Spinal cord (tissue), 10 donors: ENCODE measurements around the gene ZRANB3. TPM values are rescaled to one million over a fixed set of nuclear protein-coding genes. Genes with fewer than 3 reads are reported as not detected.

Source experiments
- DNase-seq, 6 donors: peaks; one replicate each; pipeline versions ENCODE4 v3.0.0 to v3.0.0-alpha.2; 2013 to 2015; ENCODE audit warnings: low spot score in 6 of 6, low read depth in 4 of 6
- H3K27ac ChIP-seq: one replicate; pipeline ENCODE4 v1.5.1; 2013; ENCODE audit warnings: low read depth, low read length, control low read depth
- H3K27me3 ChIP-seq: one replicate; pipeline ENCODE4 v1.6.1; 2013; ENCODE audit warnings: low read length; ENCODE audit not compliant: control insufficient read depth, insufficient read depth
- H3K36me3 ChIP-seq: one replicate; pipeline ENCODE4 v1.6.1; 2013; ENCODE audit warnings: low read length; ENCODE audit not compliant: control insufficient read depth, insufficient read depth
- H3K4me1 ChIP-seq: one replicate; pipeline ENCODE4 v1.6.1; 2013; ENCODE audit warnings: low read length; ENCODE audit not compliant: control insufficient read depth, insufficient read depth
- H3K4me3 ChIP-seq: one replicate; pipeline ENCODE4 v1.5.1; 2013; ENCODE audit warnings: low read depth, low read length, control low read depth
- H3K9me3 ChIP-seq: one replicate; pipeline ENCODE4 v1.6.1; 2013; ENCODE audit warnings: low read length; ENCODE audit not compliant: control insufficient read depth, insufficient read depth
- WGBS: methylation state at CpG from one replicate; pipeline ENCODE4 v1.1.5; 2013; ENCODE audit warnings: missing lambda C conversion rate; ENCODE audit not compliant: insufficient coverage; 5-methylcytosine and 5-hydroxymethylcytosine counted together
- polyA plus RNA-seq, 2 donors: library from polyadenylated mRNA; unstranded; fragments of 120-200 nt; gene quantifications; one replicate each; pipeline ENCODE4 v1.2.1, GENCODE V29; 2013; ENCODE audit not compliant: insufficient read length in 2 of 2
- total RNA-seq, 2 donors: library from RNA; depleted of rRNA in 1 of 2; stranded (reverse); fragments of 120-200 nt in 1 of 2; fragments of >200 nt in 1 of 2; gene quantifications; one replicate each; pipeline versions ENCODE4 v1.2.3 to v1.2.4, GENCODE V29; 2013 to 2014
- donor health status: healthy.

The ZRANB3 gene
- total and polyA plus RNA-seq, 4 donors: 3.9 to 13.9 (median 7.6) TPM

- peaks cover 14% of the 10 kb centered on the region for H3K36me3 ChIP-seq
- DNase-seq: no peak
- WGBS: no CpG with 5 or more reads among the region's 3 CpGs
- no peak overlapping the region for H3K4me3 ChIP-seq
- no peak overlapping the region for H3K27ac ChIP-seq
- H3K9me3 ChIP-seq: no peaks in the 10 kb centered on the region
- H3K27me3 ChIP-seq: no peaks in the 10 kb centered on the region
- no peaks in the 10 kb centered on the region for H3K4me1 ChIP-seq
Measured at GRCh38 chr2:135164431-135164830, 366.6 kb downstream of the ZRANB3 start.

- DNase-seq: peak in 1 of 6 donors; percentile 71
- H3K27me3 ChIP-seq: no peaks in the 10 kb centered on the region
- no peaks in the 10 kb centered on the region for H3K4me1 ChIP-seq
- WGBS: no CpG with 5 or more reads among the region's 5 CpGs
- H3K9me3 ChIP-seq: no peaks in the 10 kb centered on the region
- H3K27ac ChIP-seq: no peak overlapping the region
- H3K4me3 ChIP-seq: no peak overlapping the region
- H3K36me3 ChIP-seq: peaks cover 13% of the 10 kb centered on the region
Measured at GRCh38 chr2:135163901-135164300, 367.1 kb downstream of the ZRANB3 start.

GRCh38 chr2:135163306-135163705 is 367.7 kb downstream of the ZRANB3 start:
- H3K27me3 ChIP-seq: no peaks in the 10 kb centered on the region
- H3K36me3 ChIP-seq: peaks cover 7% of the 10 kb centered on the region
- WGBS: 88% methylated on average over 1 of the region's 2 CpGs
- H3K27ac ChIP-seq: no peak overlapping the region
- H3K4me1 ChIP-seq: no peaks in the 10 kb centered on the region
- no peak for DNase-seq
- H3K4me3 ChIP-seq: no peak overlapping the region
- no peaks in the 10 kb centered on the region for H3K9me3 ChIP-seq

- Histone ChIP-seq H3K36me3 (peaks cover 7% of the 10 kb centered on the region), H3K4me3 (no peak overlapping the region), H3K27ac (no peak overlapping the region), H3K9me3 (no peaks in the 10 kb centered on the region), H3K4me1 (no peaks in the 10 kb centered on the region), H3K27me3 (no peaks in the 10 kb centered on the region)
- DNase-seq: peak in 1 of 6 donors; percentile 87
- WGBS: no CpG with 5 or more reads among the region's 4 CpGs
Measured at GRCh38 chr2:135162786-135163185, 368.2 kb downstream of the ZRANB3 start.

- DNase-seq: no peak
- Histone ChIP-seq H3K27ac (no peak overlapping the region), H3K27me3 (no peaks in the 10 kb centered on the region), H3K9me3 (no peaks in the 10 kb centered on the region), H3K4me1 (no peaks in the 10 kb centered on the region), H3K4me3 (no peak overlapping the region), H3K36me3 (peaks cover 7% of the 10 kb centered on the region)
- 90% methylated on average over 3 of the region's 5 CpGs for WGBS
Measured at GRCh38 chr2:135162377-135162776, 368.6 kb downstream of the ZRANB3 start.

GRCh38 chr2:135159191-135159590 is 371.8 kb downstream of the ZRANB3 start:
- peaks cover 4% of the 10 kb centered on the region for H3K36me3 ChIP-seq
- no peak for DNase-seq
- no peaks in the 10 kb centered on the region for H3K9me3 ChIP-seq
- no peaks in the 10 kb centered on the region for H3K4me1 ChIP-seq
- 100% methylated on average over 1 of the region's 2 CpGs for WGBS
- no peak overlapping the region for H3K4me3 ChIP-seq
- H3K27me3 ChIP-seq: no peaks in the 10 kb centered on the region
- H3K27ac ChIP-seq: no peak overlapping the region

GRCh38 chr2:135157856-135158255 is 373.2 kb downstream of the ZRANB3 start:
- H3K9me3 ChIP-seq: no peaks in the 10 kb centered on the region
- no peaks in the 10 kb centered on the region for H3K27me3 ChIP-seq
- H3K4me1 ChIP-seq: no peaks in the 10 kb centered on the region
- H3K4me3 ChIP-seq: no peak overlapping the region
- no peak overlapping the region for H3K27ac ChIP-seq
- no CpG with 5 or more reads among the region's 3 CpGs for WGBS
- no peak for DNase-seq
- peaks cover 4% of the 10 kb centered on the region for H3K36me3 ChIP-seq

GRCh38 chr2:135154962-135155361 is 376.1 kb downstream of the ZRANB3 start:
- H3K9me3 ChIP-seq: no peaks in the 10 kb centered on the region

GRCh38 chr2:135152361-135152760 is 378.7 kb downstream of the ZRANB3 start:
- H3K27ac ChIP-seq: no peak overlapping the region
- H3K36me3 ChIP-seq: peaks cover 5% of the 10 kb centered on the region
- no CpG with 5 or more reads among the region's 1 CpG for WGBS
- DNase-seq: no peak
- H3K4me1 ChIP-seq: no peaks in the 10 kb centered on the region
- no peak overlapping the region for H3K4me3 ChIP-seq
- H3K27me3 ChIP-seq: no peaks in the 10 kb centered on the region
- no peaks in the 10 kb centered on the region for H3K9me3 ChIP-seq

More at GRCh38 chr2:135154962-135155361, 376.1 kb downstream of the ZRANB3 start:
- Histone ChIP-seq H3K27ac (no peak overlapping the region), H3K27me3 (no peaks in the 10 kb centered on the region), H3K4me1 (no peaks in the 10 kb centered on the region), H3K4me3 (no peak overlapping the region), H3K36me3 (peaks cover 5% of the 10 kb centered on the region)
- no peak for DNase-seq

- Histone ChIP-seq H3K36me3 (peaks cover 5% of the 10 kb centered on the region), H3K4me1 (no peaks in the 10 kb centered on the region)
Measured at GRCh38 chr2:135151615-135152014, 379.4 kb downstream of the ZRANB3 start.

More at GRCh38 chr2:135151615-135152014, 379.4 kb downstream of the ZRANB3 start:
- DNase-seq: no peak
- 100% methylated on average over 3 of the region's 3 CpGs for WGBS
- Histone ChIP-seq H3K4me3 (no peak overlapping the region), H3K27ac (no peak overlapping the region), H3K9me3 (no peaks in the 10 kb centered on the region), H3K27me3 (no peaks in the 10 kb centered on the region)
